GM23338 (cell line): ENCODE measurements around the gene RIOK2. TPM values are rescaled to one million over a fixed set of nuclear protein-coding genes. Genes with fewer than 3 reads are reported as not detected.

ENCODE experiments used
- ATAC-seq: fragments of 200-7000 bp; cut with Tn5 transposase; 3 replicates; pipeline ENCODE4 v1.9.1; 2020
- DNase-seq: peaks from one replicate; pipeline ENCODE4 v3.0.0-alpha.2; 2015; ENCODE audit warnings: low spot score
- H2AFZ ChIP-seq: fragments of 200-600 bp; sonication (generic); 2 replicates; pipeline ENCODE4 v1.8.0; 2016; ENCODE audit warnings: antibody characterized with exemption, mild to moderate bottlenecking, moderate library complexity
- H3F3A ChIP-seq: fragments of 200-600 bp; sonication (generic); replicated peaks from 2 replicates; pipeline ENCODE4 v1.8.0; 2017; ENCODE audit warnings: antibody characterized with exemption, mixed run types, low read depth
- H3K27ac ChIP-seq: fragments of 200-600 bp; sonication (generic); 2 replicates; pipeline ENCODE4 v1.6.1; 2016; ENCODE audit warnings: low read depth
- H3K27me3 ChIP-seq: fragments of 200-600 bp; sonication (generic); 2 replicates; pipeline ENCODE4 v1.8.0; 2016; ENCODE audit warnings: mild to moderate bottlenecking, mixed run types, moderate library complexity; ENCODE audit not compliant: insufficient read depth
- H3K36me3 ChIP-seq: fragments of 200-600 bp; sonication (generic); 2 replicates; pipeline ENCODE4 v1.8.0; 2016; ENCODE audit warnings: mild to moderate bottlenecking; ENCODE audit not compliant: insufficient read depth
- H3K4me1 ChIP-seq: fragments of 200-600 bp; sonication (generic); 2 replicates; pipeline ENCODE4 v1.8.0; 2016; ENCODE audit warnings: mild to moderate bottlenecking, moderate library complexity; ENCODE audit not compliant: insufficient read depth
- H3K4me2 ChIP-seq: fragments of 200-600 bp; sonication (generic); 2 replicates; pipeline ENCODE4 v1.7.1; 2017; ENCODE audit warnings: mixed run types
- H3K4me3 ChIP-seq: fragments of 200-600 bp; sonication (generic); 2 replicates; pipeline ENCODE4 v1.6.1; 2016; ENCODE audit warnings: mixed run types
- H3K79me2 ChIP-seq: fragments of 200-600 bp; sonication (generic); replicated peaks from 2 replicates; pipeline ENCODE4 v1.8.0; 2017; ENCODE audit warnings: mild to moderate bottlenecking; ENCODE audit not compliant: insufficient read depth
- H3K9me2 ChIP-seq: fragments of 200-600 bp; sonication (generic); 2 replicates; pipeline ENCODE4 v1.8.0; 2017; ENCODE audit not compliant: insufficient read depth
- H4K20me1 ChIP-seq: fragments of 200-600 bp; sonication (generic); replicated peaks from 2 replicates; pipeline ENCODE4 v1.8.0; 2017; ENCODE audit warnings: mild to moderate bottlenecking; ENCODE audit not compliant: insufficient read depth
- H3K27ac Mint-ChIP-seq: 2 replicates; pipeline ENCODE4 v1.8.0; 2020; ENCODE audit warnings: inconsistent platforms, mild to moderate bottlenecking, moderate library complexity, mixed read lengths
- H3K27me3 Mint-ChIP-seq: 3 replicates; pipeline ENCODE4 v1.8.0; 2022; ENCODE audit warnings: low read depth, mild to moderate bottlenecking, moderate library complexity, mixed read lengths, inconsistent platforms; ENCODE audit not compliant: insufficient read depth, poor library complexity
- H3K36me3 Mint-ChIP-seq: 3 replicates; pipeline ENCODE4 v1.8.0; 2021; ENCODE audit warnings: low read depth, mild to moderate bottlenecking, inconsistent platforms, moderate library complexity, mixed read lengths
- H3K4me1 Mint-ChIP-seq: 3 replicates; pipeline ENCODE4 v1.8.0; 2020; ENCODE audit warnings: mild to moderate bottlenecking, inconsistent platforms, mixed read lengths
- H3K4me3 Mint-ChIP-seq: 3 replicates; pipeline ENCODE4 v1.8.0; 2021; ENCODE audit warnings: moderate library complexity, mild to moderate bottlenecking, inconsistent platforms, mixed read lengths
- H3K9me3 Mint-ChIP-seq: 3 replicates; pipeline ENCODE4 v1.8.0; 2020; ENCODE audit warnings: moderate library complexity, mild to moderate bottlenecking, inconsistent platforms, mixed read lengths
- CREB1 ChIP-seq: fragments of 250-450 bp; sonication (Bioruptor Pico); IDR thresholded peaks from 2 replicates; pipeline ENCODE4 v1.5.0; 2020; ENCODE audit warnings: low read depth, mild to moderate bottlenecking, moderate library complexity
- CTCF ChIP-seq, 2 experiments: fragments of 200-600 bp in 1 of 2; sonication (generic) in 1 of 2; conservative IDR thresholded peaks; 2 replicates each; pipeline versions ENCODE4 v1.5.1 to v1.6.1; 2016 to 2017; ENCODE audit warnings: antibody characterized with exemption in 2 of 2, low read depth in 2 of 2, mild to moderate bottlenecking in 2 of 2, moderate library complexity in 1 of 2
- EZH2 ChIP-seq: fragments of 200-600 bp; sonication (generic); IDR thresholded peaks from one replicate; pipeline ENCODE4 v1.8.0; 2017; ENCODE audit warnings: antibody characterized with exemption, mild to moderate bottlenecking, low read depth; ENCODE audit not compliant: unreplicated experiment
- EZH2phosphoT487 ChIP-seq: fragments of 200-600 bp; sonication (generic); IDR thresholded peaks from one replicate; pipeline ENCODE4 v1.8.1; 2018; ENCODE audit warnings: antibody characterized with exemption; ENCODE audit not compliant: unreplicated experiment
- JUNB ChIP-seq: IDR thresholded peaks from one replicate; pipeline ENCODE4 v1.6.1; 2016; ENCODE audit warnings: antibody characterized with exemption; ENCODE audit not compliant: unreplicated experiment
- NANOG ChIP-seq: IDR thresholded peaks from 2 replicates; pipeline ENCODE4 v1.6.1; 2016; ENCODE audit warnings: antibody characterized with exemption, borderline replicate concordance
- POLR2AphosphoS5 ChIP-seq: IDR thresholded peaks from 2 replicates; pipeline ENCODE4 v1.6.1; 2016; ENCODE audit warnings: antibody characterized with exemption, low read depth
- STAT1 ChIP-seq: IDR thresholded peaks from one replicate; pipeline ENCODE4 v1.6.1; 2016; ENCODE audit warnings: antibody characterized with exemption; ENCODE audit not compliant: unreplicated experiment
- ZNF114 ChIP-seq: fragments of 250-450 bp; sonication (Bioruptor Pico); IDR thresholded peaks from 2 replicates; pipeline ENCODE4 v1.5.0; 2020; ENCODE audit warnings: mild to moderate bottlenecking, moderate library complexity
- ZNF331 ChIP-seq: fragments of 250-450 bp; sonication (Bioruptor Pico); IDR thresholded peaks from 2 replicates; pipeline ENCODE4 v1.5.0; 2020; ENCODE audit warnings: low read depth, mild to moderate bottlenecking, moderate library complexity
- ZNF462 ChIP-seq: fragments of 250-450 bp; sonication (Bioruptor Pico); IDR thresholded peaks from 2 replicates; pipeline ENCODE4 v1.5.0; 2020; ENCODE audit warnings: mild to moderate bottlenecking, moderate library complexity
- polyA plus RNA-seq: library from polyadenylated mRNA; unstranded; fragments of >200 nt; fragmentation: Nextera tagmentation; extraction: Ambion mirVana; gene quantifications from 2 replicates; pipeline ENCODE4 v1.2.1, GENCODE V29; 2016
- total RNA-seq: library from RNA; depleted of rRNA; stranded (reverse); fragments of >200 nt; shearing (Covaris generic); gene quantifications from 2 replicates; pipeline ENCODE4 v1.2.3, GENCODE V29; 2014
- TF ChIP-seq, protein P1 (sequence below): IDR thresholded peaks from one replicate; pipeline ENCODE4 v1.6.1; 2018; ENCODE audit warnings: antibody characterized with exemption; ENCODE audit not compliant: unreplicated experiment
- TF ChIP-seq, protein P2 (sequence below): IDR thresholded peaks from 2 replicates; pipeline ENCODE4 v1.6.1; 2016; ENCODE audit warnings: antibody characterized with exemption

The RIOK2 gene
- total and polyA plus RNA-seq, 2 experiments from 2014 or later: 22.9 to 47.6 TPM

DNA sequence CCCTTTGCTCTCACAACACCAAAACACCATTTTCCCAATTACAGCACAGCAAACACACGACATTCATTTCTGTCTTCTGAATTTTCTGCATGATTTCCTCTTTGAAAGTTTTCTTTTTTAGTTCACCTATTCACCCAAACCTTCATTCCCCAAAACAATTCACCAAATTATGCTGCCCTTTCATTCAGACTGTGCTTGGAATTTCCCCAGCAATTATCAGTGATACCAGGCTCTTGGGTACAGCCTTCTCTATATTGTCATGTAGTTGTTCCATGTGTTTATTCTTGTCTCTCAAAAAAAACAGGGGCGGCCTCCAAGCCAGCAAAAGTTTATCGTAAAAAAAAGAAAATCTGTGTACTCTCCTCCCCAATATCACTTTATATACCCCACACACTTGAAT lies 31.7 kb downstream of the RIOK2 start:
- H3K4me1 ChIP-seq: 0 out of 2 replicates have a peak, but pooled peaks cover 3% of the 10 kb centered on the region
- H3K79me2 ChIP-seq: no peaks in the 10 kb centered on the region
- no peaks in the 10 kb centered on the region for H3K36me3 Mint-ChIP-seq
- H3F3A ChIP-seq: no peaks in the 10 kb centered on the region
- no peaks in the 10 kb centered on the region for H3K36me3 ChIP-seq
- H3K27ac Mint-ChIP-seq: no peak overlapping the region
- no peaks in the 10 kb centered on the region for H3K9me3 Mint-ChIP-seq
- H2AFZ ChIP-seq: no peak overlapping the region
- H3K4me2 ChIP-seq: no peak overlapping the region
- H3K27me3 Mint-ChIP-seq: peaks cover under 1% of the 10 kb centered on the region
- DNase-seq (no peak), ATAC-seq (no peak)
- H3K27me3 ChIP-seq: no peaks in the 10 kb centered on the region
- TF ChIP-seq JUNB (no peak), STAT1 (no peak), POLR2AphosphoS5 (no peak), ZNF114 (CRISPR knock-in tag) (no peak), CREB1 (CRISPR knock-in tag) (no peak), EZH2 (no peak), CTCF (conservative IDR thresholded peaks at IDR 0.05; ENCODE audit: low read depth in 2 of 2) (no peak), NANOG (no peak), ZNF331 (CRISPR knock-in tag) (no peak), EZH2phosphoT487 (no peak), ZNF462 (CRISPR knock-in tag) (no peak)
- TF ChIP-seq, protein P1, sequence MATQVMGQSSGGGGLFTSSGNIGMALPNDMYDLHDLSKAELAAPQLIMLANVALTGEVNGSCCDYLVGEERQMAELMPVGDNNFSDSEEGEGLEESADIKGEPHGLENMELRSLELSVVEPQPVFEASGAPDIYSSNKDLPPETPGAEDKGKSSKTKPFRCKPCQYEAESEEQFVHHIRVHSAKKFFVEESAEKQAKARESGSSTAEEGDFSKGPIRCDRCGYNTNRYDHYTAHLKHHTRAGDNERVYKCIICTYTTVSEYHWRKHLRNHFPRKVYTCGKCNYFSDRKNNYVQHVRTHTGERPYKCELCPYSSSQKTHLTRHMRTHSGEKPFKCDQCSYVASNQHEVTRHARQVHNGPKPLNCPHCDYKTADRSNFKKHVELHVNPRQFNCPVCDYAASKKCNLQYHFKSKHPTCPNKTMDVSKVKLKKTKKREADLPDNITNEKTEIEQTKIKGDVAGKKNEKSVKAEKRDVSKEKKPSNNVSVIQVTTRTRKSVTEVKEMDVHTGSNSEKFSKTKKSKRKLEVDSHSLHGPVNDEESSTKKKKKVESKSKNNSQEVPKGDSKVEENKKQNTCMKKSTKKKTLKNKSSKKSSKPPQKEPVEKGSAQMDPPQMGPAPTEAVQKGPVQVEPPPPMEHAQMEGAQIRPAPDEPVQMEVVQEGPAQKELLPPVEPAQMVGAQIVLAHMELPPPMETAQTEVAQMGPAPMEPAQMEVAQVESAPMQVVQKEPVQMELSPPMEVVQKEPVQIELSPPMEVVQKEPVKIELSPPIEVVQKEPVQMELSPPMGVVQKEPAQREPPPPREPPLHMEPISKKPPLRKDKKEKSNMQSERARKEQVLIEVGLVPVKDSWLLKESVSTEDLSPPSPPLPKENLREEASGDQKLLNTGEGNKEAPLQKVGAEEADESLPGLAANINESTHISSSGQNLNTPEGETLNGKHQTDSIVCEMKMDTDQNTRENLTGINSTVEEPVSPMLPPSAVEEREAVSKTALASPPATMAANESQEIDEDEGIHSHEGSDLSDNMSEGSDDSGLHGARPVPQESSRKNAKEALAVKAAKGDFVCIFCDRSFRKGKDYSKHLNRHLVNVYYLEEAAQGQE: no peak
- TF ChIP-seq, protein P2, sequence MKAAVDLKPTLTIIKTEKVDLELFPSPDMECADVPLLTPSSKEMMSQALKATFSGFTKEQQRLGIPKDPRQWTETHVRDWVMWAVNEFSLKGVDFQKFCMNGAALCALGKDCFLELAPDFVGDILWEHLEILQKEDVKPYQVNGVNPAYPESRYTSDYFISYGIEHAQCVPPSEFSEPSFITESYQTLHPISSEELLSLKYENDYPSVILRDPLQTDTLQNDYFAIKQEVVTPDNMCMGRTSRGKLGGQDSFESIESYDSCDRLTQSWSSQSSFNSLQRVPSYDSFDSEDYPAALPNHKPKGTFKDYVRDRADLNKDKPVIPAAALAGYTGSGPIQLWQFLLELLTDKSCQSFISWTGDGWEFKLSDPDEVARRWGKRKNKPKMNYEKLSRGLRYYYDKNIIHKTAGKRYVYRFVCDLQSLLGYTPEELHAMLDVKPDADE: no peak
- peaks cover 5% of the 10 kb centered on the region; the same call in 2 of the 3 replicates for H3K4me1 Mint-ChIP-seq
- H4K20me1 ChIP-seq: no peaks in the 10 kb centered on the region
- H3K9me2 ChIP-seq: no peaks in the 10 kb centered on the region
- no peak overlapping the region for H3K27ac ChIP-seq
- H3K4me3 ChIP-seq: no peak overlapping the region
- H3K4me3 Mint-ChIP-seq: no peak overlapping the region
